NCI-H1436 treated with DMSO at 0.1 percent for 48 hours (cell line): ENCODE data around the gene ZBTB7C.

ENCODE experiments used
- DNase-seq: peaks from one replicate; lab custom pipeline; 2025; lab: John Stamatoyannopoulos, UW

Gene ZBTB7C

DNA sequence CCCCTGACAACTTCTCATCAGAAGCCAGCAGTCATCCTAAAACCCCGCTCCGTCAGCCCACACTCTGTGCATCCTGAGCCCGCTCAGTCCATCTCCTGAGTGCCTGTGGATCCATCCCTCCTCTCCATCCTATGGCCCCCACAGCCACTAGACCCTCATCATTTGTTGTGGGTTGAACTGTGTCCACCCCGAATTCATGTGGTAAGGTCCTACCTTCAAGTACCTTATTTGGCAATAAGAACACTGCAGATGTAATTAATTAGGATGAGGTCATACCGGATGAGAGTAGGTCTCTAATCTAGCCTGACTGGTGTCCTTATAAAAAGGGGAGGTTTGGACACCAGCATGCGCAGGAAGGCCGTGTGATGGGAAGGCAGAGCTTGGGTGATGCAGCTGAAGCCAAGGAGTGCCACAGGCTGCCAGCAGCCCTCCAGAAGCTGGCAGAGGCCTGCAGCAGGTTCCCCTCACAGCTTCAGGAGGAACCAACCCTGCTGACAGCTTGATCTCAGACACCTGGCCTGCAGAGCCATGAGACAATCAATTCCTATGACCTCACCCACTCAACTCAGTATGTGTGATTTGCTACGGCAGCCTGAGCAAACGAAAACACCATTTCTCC, 192.4 kb downstream of the ZBTB7C start:
- no peak for DNase-seq

GRCh38 chr18:48215876-48216638, 193.1 kb downstream of the ZBTB7C start:
- DNase-seq = no peak

DNA sequence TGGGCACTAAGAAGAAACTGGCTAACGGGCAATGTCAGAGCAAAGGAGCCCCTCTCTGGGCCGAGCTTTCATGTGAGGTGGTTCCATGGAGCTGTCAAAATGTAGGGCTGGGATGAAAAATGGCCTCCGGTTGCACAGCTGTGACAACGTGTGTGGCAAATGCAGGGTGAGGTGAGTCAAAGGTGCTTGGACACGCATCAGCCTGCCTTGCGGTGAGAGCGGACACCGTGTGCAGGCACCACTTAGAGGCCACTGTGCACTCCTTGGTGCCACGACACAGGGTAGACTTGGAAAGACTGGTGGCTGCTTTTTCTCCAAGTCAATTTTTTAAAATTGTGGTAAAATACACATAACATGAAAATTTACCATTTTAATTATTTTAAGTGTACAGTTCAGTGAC, 195.4 kb downstream of the ZBTB7C start:
- no peak for DNase-seq

- DNase-seq = no peak
These were observed 200.6 kb downstream of the ZBTB7C start for GRCh38 chr18:48208432-48209140.

DNA sequence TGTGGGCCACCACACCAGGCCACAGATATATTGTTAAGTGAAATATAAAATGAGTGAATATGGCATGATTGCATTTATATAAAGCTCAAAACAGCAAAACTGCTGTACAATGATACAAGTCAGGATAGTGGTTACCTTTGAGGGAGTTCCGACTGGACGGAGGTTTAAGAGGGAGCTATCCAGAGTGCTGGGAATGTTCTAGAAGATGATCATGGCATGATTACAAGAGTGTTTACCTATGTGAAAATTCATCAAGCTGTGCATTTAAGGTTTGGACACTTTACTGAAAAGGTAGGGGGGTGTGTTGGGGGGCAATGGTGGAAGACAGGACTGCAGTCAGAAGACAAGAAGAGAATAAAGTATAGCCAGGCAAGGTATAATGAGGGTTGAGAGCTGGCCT, 201.4 kb downstream of the ZBTB7C start:
- no peak for DNase-seq

DNA sequence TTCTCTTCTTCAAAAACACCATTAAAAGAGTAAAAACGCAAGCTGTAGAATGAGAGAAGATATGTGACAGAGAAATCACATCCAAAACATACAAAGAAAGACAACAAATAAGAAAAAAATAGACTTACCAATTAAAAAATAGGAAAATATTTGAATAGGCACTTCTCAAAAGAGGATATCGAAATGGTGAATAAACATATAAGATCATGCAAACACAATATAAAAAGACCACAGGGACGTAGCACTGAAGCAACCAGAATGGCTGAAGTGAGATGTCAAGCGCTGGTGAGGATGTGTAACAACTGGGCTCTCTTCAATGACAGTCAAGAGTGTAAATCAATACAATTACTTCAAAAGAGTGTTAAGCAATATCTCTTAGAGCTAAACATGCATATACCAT, 202.3 kb downstream of the ZBTB7C start:
- DNase-seq = no peak

DNA sequence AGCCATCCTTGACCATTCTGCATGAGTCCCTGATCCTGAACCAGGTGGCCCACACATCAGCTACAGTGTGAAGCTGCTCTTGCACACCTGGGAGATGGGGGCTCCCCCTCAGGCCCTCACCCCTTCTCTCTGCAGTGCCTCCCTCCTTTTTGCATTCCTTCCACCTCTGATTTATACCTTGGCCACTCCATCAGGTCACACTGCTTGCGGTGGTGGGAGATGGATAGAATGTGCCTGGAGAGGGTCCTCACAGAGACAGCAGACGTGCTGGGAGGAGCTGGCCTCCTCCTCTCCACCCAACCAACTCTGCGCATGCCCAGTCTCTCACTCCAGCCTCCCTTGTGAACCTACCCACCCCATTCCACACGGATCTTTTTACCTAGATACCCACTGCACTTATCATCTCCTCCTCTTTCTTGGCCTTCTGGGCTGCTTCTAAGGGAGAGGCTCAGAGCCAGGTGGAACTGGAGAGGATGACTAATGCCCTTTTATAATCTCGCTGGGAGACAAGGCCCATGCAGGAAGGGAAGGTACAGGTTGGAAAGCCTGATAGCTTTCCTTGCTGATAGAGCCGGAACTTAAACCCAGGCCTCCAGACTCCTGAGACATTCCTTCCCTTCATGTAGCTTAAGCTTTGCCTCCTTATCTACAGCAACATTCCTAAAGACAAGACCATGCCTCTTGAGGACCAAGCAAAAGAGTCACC, 205.1 kb downstream of the ZBTB7C start:
- DNase-seq = no peak

- DNase-seq = no peak
These were observed 205.8 kb downstream of the ZBTB7C start for GRCh38 chr18:48203288-48203945.

- no peak for DNase-seq
These were observed 206.6 kb downstream of the ZBTB7C start for GRCh38 chr18:48202350-48203260.

- DNase-seq = no peak
These were observed 207.2 kb downstream of the ZBTB7C start for GRCh38 chr18:48202006-48202348.

DNA sequence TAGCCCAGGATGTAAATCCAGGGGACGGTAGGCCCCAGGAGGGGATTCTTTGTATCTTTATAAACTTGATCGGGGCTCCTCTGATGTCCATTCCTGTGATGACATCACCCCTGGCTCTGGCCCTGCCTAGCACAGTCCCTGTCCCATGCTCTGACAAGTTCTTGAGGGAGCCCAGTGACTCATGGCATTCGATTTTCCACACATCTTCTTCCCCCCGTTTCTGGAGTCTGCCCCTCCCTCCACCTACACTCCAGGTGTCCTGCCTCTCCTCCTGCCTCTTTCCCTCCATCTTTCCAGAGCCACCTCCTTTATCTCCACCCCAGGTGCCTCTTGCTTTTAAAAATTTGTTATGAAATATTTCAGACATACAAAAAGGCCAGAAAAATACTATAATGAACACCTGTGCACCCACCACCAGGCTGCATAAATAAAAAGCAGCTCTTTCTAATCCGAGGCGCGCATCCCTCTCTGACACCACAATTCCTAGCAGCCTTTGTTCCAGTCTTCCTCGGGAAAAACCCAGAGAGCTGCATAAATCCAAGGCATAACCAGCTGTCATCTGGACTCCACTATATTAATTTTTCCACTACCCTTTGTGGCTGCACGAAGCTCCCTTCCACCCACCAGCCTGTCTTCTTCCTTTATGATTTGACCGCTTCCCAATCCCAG, 207.7 kb downstream of the ZBTB7C start:
- no peak for DNase-seq

DNA sequence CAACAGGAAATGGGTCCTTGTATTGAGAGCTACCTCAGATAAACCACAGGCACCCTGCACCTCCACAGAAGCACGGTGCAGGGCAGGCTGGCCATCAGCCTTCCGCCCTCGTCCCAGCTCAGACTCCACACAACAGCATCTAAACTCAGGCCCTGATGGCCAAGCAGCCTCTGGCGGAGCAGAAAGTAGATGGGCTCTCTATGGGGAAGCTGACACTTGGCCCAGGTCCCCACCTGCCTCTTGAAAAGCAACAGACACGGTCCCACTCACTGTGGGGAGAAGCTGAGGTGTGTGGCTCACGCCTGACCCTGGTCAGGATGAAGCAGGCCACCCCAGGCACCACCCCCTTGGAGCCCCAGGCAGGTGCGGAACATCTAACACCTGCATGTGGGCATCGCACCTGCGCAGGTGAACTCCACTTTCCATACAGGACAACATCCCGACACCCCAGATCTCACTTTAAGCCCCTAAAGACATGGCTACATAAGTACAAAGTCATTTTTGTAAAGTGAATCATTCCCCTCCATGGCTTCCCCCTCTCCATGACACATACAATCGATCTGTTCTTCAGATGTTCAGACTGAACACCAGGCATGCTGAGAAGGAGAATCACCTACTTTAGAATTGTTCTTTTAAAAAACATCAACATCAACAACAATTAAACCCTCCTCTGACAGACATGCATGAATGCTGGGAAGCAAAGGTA, 208.4 kb downstream of the ZBTB7C start:
- DNase-seq = no peak

GRCh38 chr18:48199399-48199798, 209.8 kb downstream of the ZBTB7C start:
- no peak for DNase-seq

GRCh38 chr18:48197819-48198218, 211.4 kb downstream of the ZBTB7C start:
- DNase-seq = no peak

DNA sequence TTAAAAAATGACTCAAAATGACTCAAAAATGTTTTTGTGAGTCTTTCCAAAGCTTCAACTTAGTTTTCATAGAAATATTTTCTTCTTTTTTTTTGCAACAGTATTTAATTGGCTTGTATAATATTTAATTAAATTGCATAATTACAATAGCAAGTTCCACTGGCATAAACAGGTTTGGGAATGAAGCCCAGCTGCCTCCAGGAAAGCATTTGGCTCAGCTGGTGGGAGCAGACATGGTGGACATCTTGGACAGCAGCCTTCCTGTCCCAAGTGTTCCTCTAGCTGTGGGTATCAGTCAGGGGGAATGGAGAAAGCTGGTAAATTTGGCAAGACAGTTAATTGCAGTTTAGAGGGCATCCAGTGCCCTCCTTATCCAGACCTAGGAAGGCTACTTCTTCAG, 213.4 kb downstream of the ZBTB7C start:
- DNase-seq = no peak

DNA sequence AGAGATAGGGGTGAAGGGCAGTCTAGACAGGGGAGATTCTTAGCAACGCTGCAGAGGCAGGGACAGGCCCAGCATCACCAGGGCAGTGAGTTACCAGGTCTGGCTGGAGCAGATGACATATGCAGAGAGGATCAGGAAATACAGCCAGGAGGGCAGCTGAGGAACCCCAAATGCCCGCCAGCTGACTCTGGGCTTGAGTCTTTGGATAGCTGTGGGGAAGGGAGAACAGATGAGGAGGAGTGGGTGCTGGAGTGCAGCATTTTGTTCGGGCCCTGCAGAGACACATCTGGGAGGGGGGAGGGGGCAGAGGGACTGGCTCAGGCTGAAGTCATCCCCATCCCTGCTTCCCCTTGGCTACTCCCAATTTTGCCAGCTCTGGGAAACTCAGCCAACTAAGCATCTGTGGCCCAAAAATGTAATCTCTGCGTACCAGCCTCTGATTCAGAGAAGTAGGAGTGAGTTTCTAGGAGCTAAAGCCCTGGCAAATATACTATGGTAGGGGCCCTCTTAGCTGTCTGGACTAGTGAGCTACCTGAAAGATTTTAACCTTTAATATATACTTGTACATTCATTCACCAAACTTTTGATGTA, 214.5 kb downstream of the ZBTB7C start:
- no peak for DNase-seq

- DNase-seq = no peak
These were observed 215.4 kb downstream of the ZBTB7C start for GRCh38 chr18:48193521-48194492.

- no peak for DNase-seq
These were observed 216.6 kb downstream of the ZBTB7C start for GRCh38 chr18:48192542-48192941.
